HEK293 (cell line): ENCODE measurements around the gene PPP6R3.

Experiments used
- CTCF ChIA-PET: fragments of 350-600 bp; formaldehyde crosslinking; extraction: SDS; loops from one replicate; lab custom pipeline; 2021; ENCODE audit warnings: antibody characterized with exemption; lab: Yijun Ruan, JAX
- POLR2A ChIA-PET: fragments of 300-600 bp; formaldehyde crosslinking; extraction: SDS; loops from one replicate; lab custom pipeline; 2020; ENCODE audit warnings: antibody characterized with exemption, inconsistent platforms; lab: Yijun Ruan, JAX
- H3K27ac ChIP-seq: fragments of 200-500 bp; sonication (Bioruptor generic); 2 replicates; pipeline ENCODE4 v1.5.1; 2014; ENCODE audit warnings: low read depth, low read length, control low read depth, inconsistent platforms; ENCODE audit errors: extremely low read depth
- H3K36me3 ChIP-seq, 2 experiments: fragments of 200-500 bp in 1 of 2; sonication (Bioruptor generic) in 1 of 2; 1 replicate in 1 of 2; 2 replicates in 1 of 2; pipeline ENCODE4 v1.5.1; 2014 to 2017; ENCODE audit warnings: inconsistent platforms in 2 of 2, low read length in 2 of 2; ENCODE audit not compliant: control insufficient read depth in 2 of 2, insufficient read depth in 1 of 2
- H3K4me1 ChIP-seq: fragments of 200-500 bp; sonication (Bioruptor generic); 2 replicates; pipeline ENCODE4 v1.5.1; 2014; ENCODE audit warnings: mild to moderate bottlenecking, low read length, inconsistent platforms; ENCODE audit not compliant: control insufficient read depth, insufficient read depth
- H3K4me3 ChIP-seq: 2 replicates; pipeline ENCODE4 v1.5.1; 2011; ENCODE audit warnings: low read depth, mild to moderate bottlenecking, control low read depth, low read length, moderate library complexity
- H3K9me3 ChIP-seq: fragments of 200-500 bp; sonication (Bioruptor generic); 2 replicates; pipeline ENCODE4 v1.5.1; 2014; ENCODE audit warnings: low read depth, low read length, inconsistent platforms; ENCODE audit not compliant: control insufficient read depth, insufficient read depth
- BCL11A ChIP-seq: fragments of 450-650 bp; formaldehyde crosslinking; IDR thresholded peaks from 2 replicates; pipeline ENCODE4 v1.5.1; 2016; ENCODE audit warnings: low read depth, missing biosample characterization, missing genetic modification characterization
- EGR2 ChIP-seq: fragments of 450-650 bp; formaldehyde crosslinking; IDR thresholded peaks from 2 replicates; pipeline ENCODE4 v1.5.1; 2016; ENCODE audit warnings: low read depth, missing biosample characterization, missing genetic modification characterization
- FEZF1 ChIP-seq: fragments of 450-650 bp; formaldehyde crosslinking; IDR thresholded peaks from 2 replicates; pipeline ENCODE4 v1.5.1; 2016; ENCODE audit warnings: missing biosample characterization, missing genetic modification characterization
- HOXC10 ChIP-seq: sonication (generic); formaldehyde crosslinking; IDR thresholded peaks from 2 replicates; pipeline ENCODE4 v1.8.1; 2023; ENCODE audit warnings: mild to moderate bottlenecking, missing genetic modification reagents
- MYNN ChIP-seq: fragments of 450-650 bp; formaldehyde crosslinking; IDR thresholded peaks from 2 replicates; pipeline ENCODE4 v1.5.1; 2016; ENCODE audit warnings: missing biosample characterization, missing genetic modification characterization, borderline replicate concordance
- MZF1 ChIP-seq: fragments of 450-650 bp; formaldehyde crosslinking; IDR thresholded peaks from 2 replicates; pipeline ENCODE4 v1.5.1; 2017; ENCODE audit warnings: missing biosample characterization, missing genetic modification characterization, borderline replicate concordance
- SP2 ChIP-seq: fragments of 450-650 bp; formaldehyde crosslinking; IDR thresholded peaks from 2 replicates; pipeline ENCODE4 v1.5.1; 2016; ENCODE audit warnings: missing biosample characterization, missing genetic modification characterization
- SP3 ChIP-seq: fragments of 450-650 bp; formaldehyde crosslinking; IDR thresholded peaks from 2 replicates; pipeline ENCODE4 v1.5.1; 2016; ENCODE audit warnings: missing biosample characterization, missing genetic modification characterization
- ZIC2 ChIP-seq: fragments of 450-650 bp; formaldehyde crosslinking; IDR thresholded peaks from 2 replicates; pipeline ENCODE4 v1.5.1; 2016; ENCODE audit warnings: missing biosample characterization, missing genetic modification characterization
- ZNF16 ChIP-seq: fragments of 450-650 bp; formaldehyde crosslinking; IDR thresholded peaks from 2 replicates; pipeline ENCODE4 v1.5.1; 2016; ENCODE audit warnings: low read depth, missing biosample characterization, missing genetic modification characterization
- ZNF174 ChIP-seq: fragments of 450-650 bp; formaldehyde crosslinking; IDR thresholded peaks from 2 replicates; pipeline ENCODE4 v1.5.0; 2017; ENCODE audit warnings: missing biosample characterization, mild to moderate bottlenecking, missing genetic modification characterization
- ZNF202 ChIP-seq: fragments of 450-650 bp; formaldehyde crosslinking; IDR thresholded peaks from 2 replicates; pipeline ENCODE4 v1.5.1; 2016; ENCODE audit warnings: missing biosample characterization, missing genetic modification characterization, borderline replicate concordance
- ZNF221 ChIP-seq: fragments of 450-650 bp; formaldehyde crosslinking; IDR thresholded peaks from 2 replicates; pipeline ENCODE4 v1.5.1; 2017; ENCODE audit warnings: missing biosample characterization, missing genetic modification characterization, borderline replicate concordance
- ZNF280D ChIP-seq: fragments of 450-650 bp; formaldehyde crosslinking; IDR thresholded peaks from 2 replicates; pipeline ENCODE4 v1.5.1; 2016; ENCODE audit warnings: missing biosample characterization, missing genetic modification characterization
- ZNF37A ChIP-seq: fragments of 450-650 bp; IDR thresholded peaks from 2 replicates; pipeline ENCODE4 v1.5.1; 2018; ENCODE audit warnings: missing biosample characterization, missing genetic modification characterization
- ZNF473 ChIP-seq: fragments of 450-650 bp; formaldehyde crosslinking; IDR thresholded peaks from 2 replicates; pipeline ENCODE4 v1.5.1; 2017; ENCODE audit warnings: missing biosample characterization, missing genetic modification characterization
- ZNF501 ChIP-seq: fragments of 450-650 bp; formaldehyde crosslinking; IDR thresholded peaks from 2 replicates; pipeline ENCODE4 v1.5.1; 2016; ENCODE audit warnings: missing biosample characterization, missing genetic modification characterization
- ZNF529 ChIP-seq: fragments of 450-650 bp; formaldehyde crosslinking; IDR thresholded peaks from 2 replicates; pipeline ENCODE4 v1.5.1; 2017; ENCODE audit warnings: missing genetic modification characterization, missing biosample characterization; ENCODE audit not compliant: insufficient replicate concordance
- ZNF623 ChIP-seq: fragments of 450-650 bp; formaldehyde crosslinking; IDR thresholded peaks from 2 replicates; pipeline ENCODE4 v1.5.1; 2016; ENCODE audit warnings: missing biosample characterization, missing genetic modification characterization
- ZNF660 ChIP-seq: fragments of 450-650 bp; IDR thresholded peaks from 2 replicates; pipeline ENCODE4 v1.5.1; 2018; ENCODE audit warnings: missing biosample characterization, mild to moderate bottlenecking, missing genetic modification characterization
- ZNF707 ChIP-seq: fragments of 450-650 bp; formaldehyde crosslinking; IDR thresholded peaks from 2 replicates; pipeline ENCODE4 v1.5.1; 2016; ENCODE audit warnings: missing biosample characterization, missing genetic modification characterization
- ZNF776 ChIP-seq: fragments of 450-650 bp; formaldehyde crosslinking; IDR thresholded peaks from 2 replicates; pipeline ENCODE4 v1.5.0; 2017; ENCODE audit warnings: missing biosample characterization, missing genetic modification characterization, borderline replicate concordance
- ZXDB ChIP-seq: fragments of 450-650 bp; formaldehyde crosslinking; IDR thresholded peaks from 2 replicates; pipeline ENCODE4 v1.5.1; 2016; ENCODE audit warnings: missing biosample characterization, missing genetic modification characterization
- TF ChIP-seq, protein P1 (sequence below): fragments of 450-650 bp; IDR thresholded peaks from 2 replicates; pipeline ENCODE4 v1.5.1; 2018; ENCODE audit warnings: missing biosample characterization, mild to moderate bottlenecking, missing genetic modification characterization
- TF ChIP-seq, protein P2 (sequence below): fragments of 450-650 bp; formaldehyde crosslinking; IDR thresholded peaks from 2 replicates; pipeline ENCODE4 v1.5.1; 2016; ENCODE audit warnings: missing biosample characterization, missing genetic modification characterization
- TF ChIP-seq, protein P3 (sequence below): fragments of 450-650 bp; formaldehyde crosslinking; IDR thresholded peaks from 2 replicates; pipeline ENCODE4 v1.5.1; 2017; ENCODE audit warnings: missing biosample characterization, missing genetic modification characterization

The PPP6R3 gene

GRCh38 chr11:68657021-68657780 is 196.6 kb downstream of the PPP6R3 start:
- Histone ChIP-seq H3K4me3 (no peak overlapping the region), H3K9me3 (no peaks in the 10 kb centered on the region), H3K36me3 (no peaks in the 10 kb centered on the region), H3K4me1 (peaks cover 10% of the 10 kb centered on the region), H3K27ac (no peak overlapping the region)
- TF ChIP-seq ZNF16 (tag by site-specific recombination), result 0 out of 2 replicates have a peak, but pooled peaks have one; percentile 61
- no peak for TF ChIP-seq ZNF174 (tag by site-specific recombination)
- TF ChIP-seq ZXDB (tag by site-specific recombination), result no peak
- TF ChIP-seq, protein P1, sequence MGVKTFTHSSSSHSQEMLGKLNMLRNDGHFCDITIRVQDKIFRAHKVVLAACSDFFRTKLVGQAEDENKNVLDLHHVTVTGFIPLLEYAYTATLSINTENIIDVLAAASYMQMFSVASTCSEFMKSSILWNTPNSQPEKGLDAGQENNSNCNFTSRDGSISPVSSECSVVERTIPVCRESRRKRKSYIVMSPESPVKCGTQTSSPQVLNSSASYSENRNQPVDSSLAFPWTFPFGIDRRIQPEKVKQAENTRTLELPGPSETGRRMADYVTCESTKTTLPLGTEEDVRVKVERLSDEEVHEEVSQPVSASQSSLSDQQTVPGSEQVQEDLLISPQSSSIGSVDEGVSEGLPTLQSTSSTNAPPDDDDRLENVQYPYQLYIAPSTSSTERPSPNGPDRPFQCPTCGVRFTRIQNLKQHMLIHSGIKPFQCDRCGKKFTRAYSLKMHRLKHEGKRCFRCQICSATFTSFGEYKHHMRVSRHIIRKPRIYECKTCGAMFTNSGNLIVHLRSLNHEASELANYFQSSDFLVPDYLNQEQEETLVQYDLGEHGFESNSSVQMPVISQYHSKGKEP (tag by site-specific recombination), result no peak
- no peak for TF ChIP-seq ZNF221
- TF ChIP-seq EGR2 (tag by site-specific recombination), result no peak
- TF ChIP-seq BCL11A, result no peak
- TF ChIP-seq ZNF473 (tag by site-specific recombination), result no peak
- no peak for TF ChIP-seq ZNF660
- TF ChIP-seq ZNF529, result no peak
- no peak for TF ChIP-seq ZNF776
- TF ChIP-seq MZF1 (tag by site-specific recombination), result no peak
- no peak for TF ChIP-seq ZNF707 (tag by site-specific recombination)
- no peak for TF ChIP-seq ZNF37A
- TF ChIP-seq SP3 (tag by site-specific recombination), result no peak
- TF ChIP-seq ZIC2, result peak; percentile 45
- TF ChIP-seq, protein P2, sequence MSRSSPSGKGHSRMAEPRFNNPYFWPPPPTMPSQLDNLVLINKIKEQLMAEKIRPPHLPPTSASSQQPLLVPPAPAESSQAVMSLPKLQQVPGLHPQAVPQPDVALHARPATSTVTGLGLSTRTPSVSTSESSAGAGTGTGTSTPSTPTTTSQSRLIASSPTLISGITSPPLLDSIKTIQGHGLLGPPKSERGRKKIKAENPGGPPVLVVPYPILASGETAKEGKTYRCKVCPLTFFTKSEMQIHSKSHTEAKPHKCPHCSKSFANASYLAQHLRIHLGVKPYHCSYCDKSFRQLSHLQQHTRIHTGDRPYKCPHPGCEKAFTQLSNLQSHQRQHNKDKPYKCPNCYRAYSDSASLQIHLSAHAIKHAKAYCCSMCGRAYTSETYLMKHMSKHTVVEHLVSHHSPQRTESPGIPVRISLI (tag by site-specific recombination), result no peak
- CTCF ChIA-PET, result interaction anchor here (0.6 kb wide), 1 partner anchor 45 kb away, joined by 7 read pairs; no protein-coding TSS in a partner anchor
- POLR2A ChIA-PET, result no interaction called here

DNA sequence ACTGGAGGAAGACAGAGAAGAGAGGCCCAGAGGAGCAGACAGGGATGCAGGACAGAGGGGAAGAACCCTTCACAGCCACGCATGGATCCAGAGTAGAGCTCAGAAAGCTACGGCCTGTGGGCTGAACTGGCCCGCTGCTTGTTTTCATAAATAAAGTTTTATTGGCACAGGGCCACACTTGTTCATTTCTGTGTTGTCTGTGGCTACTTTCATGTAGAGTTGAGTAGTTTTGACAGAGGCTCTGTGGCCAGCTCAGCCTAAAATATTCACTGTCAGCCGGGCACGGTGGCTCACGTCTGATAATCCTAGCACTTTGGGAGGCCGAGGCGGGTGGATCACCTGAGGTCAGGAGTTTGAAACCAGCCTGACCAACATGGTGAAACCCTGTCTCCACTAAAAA is 197.5 kb downstream of the PPP6R3 start:
- ChIA-PET CTCF (interaction anchor here (0.6 to 0.9 kb wide), 3 partner anchors 45 to 460 kb away, joined by 3 to 7 read pairs (median 4); no protein-coding TSS in a partner anchor), POLR2A (no interaction called here)
- no peaks in the 10 kb centered on the region for H3K9me3 ChIP-seq
- H3K4me1 ChIP-seq, result peaks cover 10% of the 10 kb centered on the region
- TF ChIP-seq SP2 (tag by site-specific recombination) (no peak), FEZF1 (tag by site-specific recombination) (peak; percentile 55)
- H3K36me3 ChIP-seq, result no peaks in the 10 kb centered on the region
- H3K27ac ChIP-seq, result no peak overlapping the region
- H3K4me3 ChIP-seq, result no peak overlapping the region

GRCh38 chr11:68658661-68659060 is 198.1 kb downstream of the PPP6R3 start:
- no peak overlapping the region for H3K4me3 ChIP-seq
- ChIA-PET POLR2A (no interaction called here), CTCF (interaction anchor here (0.6 to 0.9 kb wide), 3 partner anchors 17 to 461 kb away, joined by 3 to 4 read pairs (median 3); no protein-coding TSS in a partner anchor)
- no peak overlapping the region; the same call in 1 of the 2 replicates for H3K27ac ChIP-seq
- H3K36me3 ChIP-seq, result no peaks in the 10 kb centered on the region
- peaks cover 10% of the 10 kb centered on the region for H3K4me1 ChIP-seq
- H3K9me3 ChIP-seq, result no peaks in the 10 kb centered on the region
- TF ChIP-seq ZNF280D (tag by site-specific recombination) (no peak), MZF1 (tag by site-specific recombination) (no peak), MYNN (tag by site-specific recombination) (no peak), ZNF501 (tag by site-specific recombination) (no peak), ZNF202 (tag by site-specific recombination) (no peak), HOXC10 (CRISPR knock-in tag) (no peak), ZNF623 (tag by site-specific recombination) (no peak), ZNF16 (tag by site-specific recombination) (no peak)
- TF ChIP-seq, protein P3, sequence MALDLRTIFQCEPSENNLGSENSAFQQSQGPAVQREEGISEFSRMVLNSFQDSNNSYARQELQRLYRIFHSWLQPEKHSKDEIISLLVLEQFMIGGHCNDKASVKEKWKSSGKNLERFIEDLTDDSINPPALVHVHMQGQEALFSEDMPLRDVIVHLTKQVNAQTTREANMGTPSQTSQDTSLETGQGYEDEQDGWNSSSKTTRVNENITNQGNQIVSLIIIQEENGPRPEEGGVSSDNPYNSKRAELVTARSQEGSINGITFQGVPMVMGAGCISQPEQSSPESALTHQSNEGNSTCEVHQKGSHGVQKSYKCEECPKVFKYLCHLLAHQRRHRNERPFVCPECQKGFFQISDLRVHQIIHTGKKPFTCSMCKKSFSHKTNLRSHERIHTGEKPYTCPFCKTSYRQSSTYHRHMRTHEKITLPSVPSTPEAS (tag by site-specific recombination), result no peak
